Measurements from ENCODE around the gene SENP1.

SENP1 gene

DNA sequence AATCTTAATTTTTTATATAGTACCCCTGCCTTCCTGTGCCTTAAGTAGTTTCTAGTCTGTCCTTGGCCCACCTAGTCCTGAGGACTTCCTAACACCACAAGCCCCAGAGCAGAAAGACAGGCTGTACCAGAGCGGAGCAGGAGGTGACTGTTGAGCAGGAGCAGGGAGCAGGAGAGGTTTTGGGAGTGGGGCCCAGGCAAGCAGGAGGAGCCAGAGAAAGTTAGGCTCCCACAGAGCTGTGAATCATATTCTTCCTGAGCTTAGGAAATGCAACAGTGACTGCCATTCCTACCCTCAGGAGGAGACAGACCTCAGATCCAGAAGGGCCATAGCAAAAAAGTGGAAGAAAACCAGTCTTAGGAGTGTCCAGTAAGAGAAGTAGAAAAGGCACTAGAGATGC lies 73.3 kb downstream of the SENP1 start:
- no peaks in the 10 kb centered on the region for H3K79me2 ChIP-seq (ENCODE audit: insufficient read depth, low read length)
- no peaks in the 10 kb centered on the region for H3K9me2 ChIP-seq (replicated peaks; ENCODE audit: low read depth, low read length)
- H3K4me1 ChIP-seq (ENCODE audit: insufficient read depth, low read length, poor library complexity, severe bottlenecking) = peaks cover 2% of the 10 kb centered on the region
- H3K9ac ChIP-seq (ENCODE audit: low read depth, low read length, poor library complexity, severe bottlenecking) = no peak overlapping the region
- no peaks in the 10 kb centered on the region for H3K36me3 ChIP-seq (ENCODE audit: insufficient read depth, low read length)
- H2AFZ ChIP-seq (ENCODE audit: low read length) = no peak overlapping the region
- TF ChIP-seq, protein P1, sequence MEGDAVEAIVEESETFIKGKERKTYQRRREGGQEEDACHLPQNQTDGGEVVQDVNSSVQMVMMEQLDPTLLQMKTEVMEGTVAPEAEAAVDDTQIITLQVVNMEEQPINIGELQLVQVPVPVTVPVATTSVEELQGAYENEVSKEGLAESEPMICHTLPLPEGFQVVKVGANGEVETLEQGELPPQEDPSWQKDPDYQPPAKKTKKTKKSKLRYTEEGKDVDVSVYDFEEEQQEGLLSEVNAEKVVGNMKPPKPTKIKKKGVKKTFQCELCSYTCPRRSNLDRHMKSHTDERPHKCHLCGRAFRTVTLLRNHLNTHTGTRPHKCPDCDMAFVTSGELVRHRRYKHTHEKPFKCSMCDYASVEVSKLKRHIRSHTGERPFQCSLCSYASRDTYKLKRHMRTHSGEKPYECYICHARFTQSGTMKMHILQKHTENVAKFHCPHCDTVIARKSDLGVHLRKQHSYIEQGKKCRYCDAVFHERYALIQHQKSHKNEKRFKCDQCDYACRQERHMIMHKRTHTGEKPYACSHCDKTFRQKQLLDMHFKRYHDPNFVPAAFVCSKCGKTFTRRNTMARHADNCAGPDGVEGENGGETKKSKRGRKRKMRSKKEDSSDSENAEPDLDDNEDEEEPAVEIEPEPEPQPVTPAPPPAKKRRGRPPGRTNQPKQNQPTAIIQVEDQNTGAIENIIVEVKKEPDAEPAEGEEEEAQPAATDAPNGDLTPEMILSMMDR (conservative IDR thresholded peaks at IDR 0.05; ENCODE audit: low read length) = no peak
- no peak for TF ChIP-seq EZH2phosphoT487 (IDR thresholded peaks at IDR 0.05; ENCODE audit: borderline replicate concordance)
- no peaks in the 10 kb centered on the region for H3F3A ChIP-seq (ENCODE audit: low read depth)
- no peak overlapping the region for H3K4me3 ChIP-seq (ENCODE audit: low read length, poor library complexity, severe bottlenecking)
- no peaks in the 10 kb centered on the region for H4K20me1 ChIP-seq (ENCODE audit: insufficient read depth, low read length, poor library complexity, severe bottlenecking)
- no peak overlapping the region for H3K4me2 ChIP-seq (ENCODE audit: low read depth, low read length, poor library complexity, severe bottlenecking)
- no peaks in the 10 kb centered on the region for H3K27me3 ChIP-seq (ENCODE audit: insufficient read depth, low read length, poor library complexity, severe bottlenecking)
- no peaks in the 10 kb centered on the region for H3K9me3 ChIP-seq (ENCODE audit: insufficient read depth, low read depth, low read length)

GRCh38 chr12:48031135-48031960 lies 74.5 kb downstream of the SENP1 start:
- Histone ChIP-seq H4K20me1 (ENCODE audit: insufficient read depth, low read length, poor library complexity, severe bottlenecking) (no peaks in the 10 kb centered on the region), H3K27me3 (ENCODE audit: insufficient read depth, low read length, poor library complexity, severe bottlenecking) (no peaks in the 10 kb centered on the region), H3K9me3 (ENCODE audit: insufficient read depth, low read depth, low read length) (no peaks in the 10 kb centered on the region), H3K4me2 (ENCODE audit: low read depth, low read length, poor library complexity, severe bottlenecking) (no peak overlapping the region), H3K9me2 (replicated peaks; ENCODE audit: low read depth, low read length) (no peaks in the 10 kb centered on the region), H3K9ac (ENCODE audit: low read depth, low read length, poor library complexity, severe bottlenecking) (no peak overlapping the region), H3K4me3 (ENCODE audit: low read length, poor library complexity, severe bottlenecking) (no peak overlapping the region), H2AFZ (ENCODE audit: low read length) (no peak overlapping the region), H3F3A (ENCODE audit: low read depth) (no peaks in the 10 kb centered on the region), H3K79me2 (ENCODE audit: insufficient read depth, low read length) (no peaks in the 10 kb centered on the region), H3K36me3 (ENCODE audit: insufficient read depth, low read length) (no peaks in the 10 kb centered on the region), H3K4me1 (ENCODE audit: insufficient read depth, low read length, poor library complexity, severe bottlenecking) (peaks cover 12% of the 10 kb centered on the region)
- TF ChIP-seq, protein P1 (conservative IDR thresholded peaks at IDR 0.05; ENCODE audit: low read length) = peak; percentile 19; the same call in 1 of the 2 replicates
- TF ChIP-seq EZH2phosphoT487 (IDR thresholded peaks at IDR 0.05; ENCODE audit: borderline replicate concordance) = no peak

GRCh38 chr12:48030173-48030650 lies 75.7 kb downstream of the SENP1 start:
- peaks cover 12% of the 10 kb centered on the region for H3K4me1 ChIP-seq (ENCODE audit: insufficient read depth, low read length, poor library complexity, severe bottlenecking)
- TF ChIP-seq, protein P1 (conservative IDR thresholded peaks at IDR 0.05; ENCODE audit: low read length) = peak; percentile 23; the same call in 1 of the 2 replicates
- no peak for TF ChIP-seq EZH2phosphoT487 (IDR thresholded peaks at IDR 0.05; ENCODE audit: borderline replicate concordance)
- no peak overlapping the region for H3K4me3 ChIP-seq (ENCODE audit: low read length, poor library complexity, severe bottlenecking)
- no peaks in the 10 kb centered on the region for H3K9me3 ChIP-seq (ENCODE audit: insufficient read depth, low read depth, low read length)
- H3K4me2 ChIP-seq (ENCODE audit: low read depth, low read length, poor library complexity, severe bottlenecking) = no peak overlapping the region
- H2AFZ ChIP-seq (ENCODE audit: low read length) = peak overlapping the region; percentile 61; the same call in 1 of the 2 replicates
- H3F3A ChIP-seq (ENCODE audit: low read depth) = no peaks in the 10 kb centered on the region
- H3K9ac ChIP-seq (ENCODE audit: low read depth, low read length, poor library complexity, severe bottlenecking) = no peak overlapping the region
- no peaks in the 10 kb centered on the region for H3K36me3 ChIP-seq (ENCODE audit: insufficient read depth, low read length)
- no peaks in the 10 kb centered on the region for H4K20me1 ChIP-seq (ENCODE audit: insufficient read depth, low read length, poor library complexity, severe bottlenecking)
- H3K9me2 ChIP-seq (replicated peaks; ENCODE audit: low read depth, low read length) = no peaks in the 10 kb centered on the region
- no peaks in the 10 kb centered on the region for H3K79me2 ChIP-seq (ENCODE audit: insufficient read depth, low read length)
- H3K27me3 ChIP-seq (ENCODE audit: insufficient read depth, low read length, poor library complexity, severe bottlenecking) = no peaks in the 10 kb centered on the region

Measured in Loucy (cell line).